Panc1 (cell line): ENCODE measurements around the gene SH3PXD2B. TPM values are rescaled to one million over a fixed set of nuclear protein-coding genes. Genes with fewer than 3 reads are reported as not detected.

Source experiments
- ATAC-seq: fragments of 200-7000 bp; cut with Tn5 transposase; 2 replicates; pipeline ENCODE4 v1.9.1; 2020; ENCODE audit warnings: mild to moderate bottlenecking, moderate library complexity
- BruUV-seq: library from RNA; stranded (reverse); fragments of 400-500 nt; replicated peaks from 2 replicates; lab custom pipeline; 2021; lab: Mats Ljungman, UMichigan
- CTCF ChIA-PET: fragments of 300-600 bp; sonication (Branson Sonifier 250); formaldehyde crosslinking; loops from one replicate; lab custom pipeline; 2022; ENCODE audit warnings: antibody characterized with exemption; lab: Charles Lee
- POLR2A ChIA-PET: fragments of 300-600 bp; sonication (Branson Sonifier 250); formaldehyde crosslinking; loops from one replicate; lab custom pipeline; 2022; ENCODE audit warnings: antibody characterized with exemption; lab: Charles Lee
- DNase-seq: peaks from one replicate; pipeline ENCODE4 v3.0.0-alpha.2; 2010; ENCODE audit warnings: low read depth, low spot score
- H3K27ac ChIP-seq: 2 replicates; pipeline ENCODE4 v1.5.1; 2011; ENCODE audit warnings: mild to moderate bottlenecking, low read length, inconsistent platforms
- H3K27me3 ChIP-seq: fragments of 200-500 bp; sonication (Bioruptor generic); 2 replicates; pipeline ENCODE4 v1.6.0; 2014; ENCODE audit warnings: low read length, inconsistent platforms; ENCODE audit not compliant: control insufficient read depth, insufficient read depth
- H3K36me3 ChIP-seq: fragments of 200-500 bp; sonication (Bioruptor generic); 2 replicates; pipeline ENCODE4 v1.5.1; 2014; ENCODE audit warnings: inconsistent platforms, mild to moderate bottlenecking, low read length, moderate library complexity; ENCODE audit not compliant: control insufficient read depth, insufficient read depth
- H3K4me1 ChIP-seq: 2 replicates; pipeline ENCODE4 v1.5.1; 2011; ENCODE audit warnings: inconsistent platforms, mild to moderate bottlenecking, low read length, moderate library complexity; ENCODE audit not compliant: control insufficient read depth, insufficient read depth
- H3K4me3 ChIP-seq, 2 experiments: 2 replicates each; pipeline ENCODE4 v1.5.1; 2011 to 2012; ENCODE audit warnings: low read depth in 2 of 2, low read length in 2 of 2, mild to moderate bottlenecking in 2 of 2, inconsistent platforms in 1 of 2, moderate library complexity in 1 of 2
- H3K9me3 ChIP-seq: fragments of 200-500 bp; sonication (Bioruptor generic); 2 replicates; pipeline ENCODE4 v1.5.1; 2014; ENCODE audit warnings: low read depth, mild to moderate bottlenecking, inconsistent platforms, low read length, moderate library complexity; ENCODE audit not compliant: control insufficient read depth, insufficient read depth
- POLR2AphosphoS5 ChIP-seq: IDR thresholded peaks from 2 replicates; pipeline ENCODE4 v1.6.1; 2012; ENCODE audit warnings: mild to moderate bottlenecking, low read depth, low read length, moderate library complexity
- SIN3A ChIP-seq: IDR thresholded peaks from 2 replicates; pipeline ENCODE4 v1.6.1; 2012; ENCODE audit warnings: low read depth, mild to moderate bottlenecking, low read length, moderate library complexity, borderline replicate concordance; ENCODE audit not compliant: insufficient read depth
- TCF7L2 ChIP-seq: IDR thresholded peaks from 2 replicates; pipeline ENCODE4 v1.6.1; 2011; ENCODE audit warnings: mild to moderate bottlenecking, low read depth, low read length, inconsistent platforms
- in situ Hi-C: cut with HindIII; loops from 2 replicates; pipeline ENCODE4 v1.10.0; 2016; ENCODE audit warnings: low sequenced_read_pairs, low pct_unique_long_range_greater_than_20kb
- intact Hi-C: fragments of 100-400 bp; cut with micrococcal nuclease; formaldehyde crosslinking; loops from one replicate; pipeline ENCODE4 v1.10.0; 2022; ENCODE audit not compliant: unreplicated experiment
- total RNA-seq: library from RNA; stranded (reverse); gene quantifications from one replicate; pipeline ENCODE4 v1.2.1, GENCODE V29; 2021; ENCODE audit not compliant: unreplicated experiment
- TF ChIP-seq, protein P1 (sequence below), 2 experiments: IDR thresholded peaks; 2 replicates each; pipeline ENCODE4 v1.6.1; 2011 to 2012; ENCODE audit warnings: low read depth in 2 of 2, control low read depth in 1 of 2, low read length in 1 of 2, mild to moderate bottlenecking in 1 of 2, moderate library complexity in 1 of 2; ENCODE audit not compliant: insufficient read depth in 1 of 2
- TF ChIP-seq, protein P2 (sequence below): fragments of 450-650 bp; IDR thresholded peaks from 2 replicates; pipeline ENCODE4 v1.5.1; 2017; ENCODE audit warnings: mild to moderate bottlenecking

Gene SH3PXD2B
- total RNA-seq, 1 experiment from 2014 or later = 39.7 TPM

DNA sequence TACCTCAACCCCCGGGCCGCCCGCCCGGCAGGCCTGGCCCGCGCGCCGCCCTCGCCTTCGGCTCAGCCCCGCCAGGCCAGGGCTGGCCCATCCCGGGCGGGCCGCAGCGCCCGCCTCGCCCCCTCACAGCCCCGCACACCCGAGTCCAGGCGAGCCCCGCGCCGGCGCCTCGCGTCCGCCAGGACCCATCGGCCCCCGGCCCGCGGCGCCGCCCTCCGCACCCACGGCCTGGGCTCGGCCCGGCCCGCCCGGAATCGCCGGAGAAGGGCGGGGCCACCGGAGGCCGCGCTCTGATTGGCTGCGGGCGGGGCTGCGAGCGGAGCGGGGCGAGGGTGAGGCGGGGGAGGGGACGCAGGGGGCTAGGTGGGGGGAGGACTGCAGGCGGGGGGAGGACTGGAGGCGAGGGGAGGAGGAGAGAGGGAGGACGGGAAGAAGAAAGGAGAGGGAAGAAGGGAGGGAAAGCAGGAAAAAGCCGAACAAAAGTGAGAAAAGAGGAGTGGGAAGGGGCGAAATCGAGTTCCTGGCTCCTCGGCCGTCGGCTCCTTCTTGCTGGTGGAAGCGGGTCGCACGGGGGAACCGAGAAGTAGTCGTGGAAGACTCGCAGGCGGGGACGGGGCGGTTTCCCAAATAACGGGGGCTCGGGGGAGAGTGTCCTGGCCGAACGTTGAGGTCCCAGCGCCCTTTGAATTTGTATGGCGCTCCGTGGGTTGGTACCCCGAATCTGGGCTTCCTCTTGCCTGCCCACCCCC lies 170.3 kb downstream of the SH3PXD2B start:
- CTCF ChIA-PET = interaction anchor here (0.7 to 1.1 kb wide), 2 partner anchors 96 to 272 kb away, joined by 3 to 4 read pairs; partner anchors contain the start of gene STK10
- H3K27ac ChIP-seq = peak overlapping the region; percentile 92
- H3K9me3 ChIP-seq = no peaks in the 10 kb centered on the region
- in situ Hi-C loops = no loop called here
- ATAC-seq (peak; percentile 91), DNase-seq (no peak)
- POLR2A ChIA-PET = interaction anchor here (0.9 kb wide), 1 partner anchor 31 kb away, joined by 3 read pairs; no protein-coding TSS in a partner anchor
- H3K27me3 ChIP-seq = no peaks in the 10 kb centered on the region
- intact Hi-C loops = loop anchor here (2.0 to 10.0 kb wide), 2 partner anchors 89 to 177 kb away; partner anchors contain the start of gene EFCAB9
- peaks cover 29% of the 10 kb centered on the region for H3K4me1 ChIP-seq
- peak overlapping the region; percentile 67 to 85 for H3K4me3 ChIP-seq
- no TSS peak for BruUV-seq
- TF ChIP-seq SIN3A (no peak), POLR2AphosphoS5 (no peak), TCF7L2 (no peak)
- TF ChIP-seq, protein P1, sequence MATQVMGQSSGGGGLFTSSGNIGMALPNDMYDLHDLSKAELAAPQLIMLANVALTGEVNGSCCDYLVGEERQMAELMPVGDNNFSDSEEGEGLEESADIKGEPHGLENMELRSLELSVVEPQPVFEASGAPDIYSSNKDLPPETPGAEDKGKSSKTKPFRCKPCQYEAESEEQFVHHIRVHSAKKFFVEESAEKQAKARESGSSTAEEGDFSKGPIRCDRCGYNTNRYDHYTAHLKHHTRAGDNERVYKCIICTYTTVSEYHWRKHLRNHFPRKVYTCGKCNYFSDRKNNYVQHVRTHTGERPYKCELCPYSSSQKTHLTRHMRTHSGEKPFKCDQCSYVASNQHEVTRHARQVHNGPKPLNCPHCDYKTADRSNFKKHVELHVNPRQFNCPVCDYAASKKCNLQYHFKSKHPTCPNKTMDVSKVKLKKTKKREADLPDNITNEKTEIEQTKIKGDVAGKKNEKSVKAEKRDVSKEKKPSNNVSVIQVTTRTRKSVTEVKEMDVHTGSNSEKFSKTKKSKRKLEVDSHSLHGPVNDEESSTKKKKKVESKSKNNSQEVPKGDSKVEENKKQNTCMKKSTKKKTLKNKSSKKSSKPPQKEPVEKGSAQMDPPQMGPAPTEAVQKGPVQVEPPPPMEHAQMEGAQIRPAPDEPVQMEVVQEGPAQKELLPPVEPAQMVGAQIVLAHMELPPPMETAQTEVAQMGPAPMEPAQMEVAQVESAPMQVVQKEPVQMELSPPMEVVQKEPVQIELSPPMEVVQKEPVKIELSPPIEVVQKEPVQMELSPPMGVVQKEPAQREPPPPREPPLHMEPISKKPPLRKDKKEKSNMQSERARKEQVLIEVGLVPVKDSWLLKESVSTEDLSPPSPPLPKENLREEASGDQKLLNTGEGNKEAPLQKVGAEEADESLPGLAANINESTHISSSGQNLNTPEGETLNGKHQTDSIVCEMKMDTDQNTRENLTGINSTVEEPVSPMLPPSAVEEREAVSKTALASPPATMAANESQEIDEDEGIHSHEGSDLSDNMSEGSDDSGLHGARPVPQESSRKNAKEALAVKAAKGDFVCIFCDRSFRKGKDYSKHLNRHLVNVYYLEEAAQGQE (IDR thresholded peaks at IDR 0.05; ENCODE audit: insufficient read depth in 1 of 2, low read depth in 2 of 2, low read length in 1 of 2) = no peak
- TF ChIP-seq, protein P2, sequence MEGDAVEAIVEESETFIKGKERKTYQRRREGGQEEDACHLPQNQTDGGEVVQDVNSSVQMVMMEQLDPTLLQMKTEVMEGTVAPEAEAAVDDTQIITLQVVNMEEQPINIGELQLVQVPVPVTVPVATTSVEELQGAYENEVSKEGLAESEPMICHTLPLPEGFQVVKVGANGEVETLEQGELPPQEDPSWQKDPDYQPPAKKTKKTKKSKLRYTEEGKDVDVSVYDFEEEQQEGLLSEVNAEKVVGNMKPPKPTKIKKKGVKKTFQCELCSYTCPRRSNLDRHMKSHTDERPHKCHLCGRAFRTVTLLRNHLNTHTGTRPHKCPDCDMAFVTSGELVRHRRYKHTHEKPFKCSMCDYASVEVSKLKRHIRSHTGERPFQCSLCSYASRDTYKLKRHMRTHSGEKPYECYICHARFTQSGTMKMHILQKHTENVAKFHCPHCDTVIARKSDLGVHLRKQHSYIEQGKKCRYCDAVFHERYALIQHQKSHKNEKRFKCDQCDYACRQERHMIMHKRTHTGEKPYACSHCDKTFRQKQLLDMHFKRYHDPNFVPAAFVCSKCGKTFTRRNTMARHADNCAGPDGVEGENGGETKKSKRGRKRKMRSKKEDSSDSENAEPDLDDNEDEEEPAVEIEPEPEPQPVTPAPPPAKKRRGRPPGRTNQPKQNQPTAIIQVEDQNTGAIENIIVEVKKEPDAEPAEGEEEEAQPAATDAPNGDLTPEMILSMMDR = no peak
- H3K36me3 ChIP-seq = no peaks in the 10 kb centered on the region; the same call in 1 of the 2 replicates

DNA sequence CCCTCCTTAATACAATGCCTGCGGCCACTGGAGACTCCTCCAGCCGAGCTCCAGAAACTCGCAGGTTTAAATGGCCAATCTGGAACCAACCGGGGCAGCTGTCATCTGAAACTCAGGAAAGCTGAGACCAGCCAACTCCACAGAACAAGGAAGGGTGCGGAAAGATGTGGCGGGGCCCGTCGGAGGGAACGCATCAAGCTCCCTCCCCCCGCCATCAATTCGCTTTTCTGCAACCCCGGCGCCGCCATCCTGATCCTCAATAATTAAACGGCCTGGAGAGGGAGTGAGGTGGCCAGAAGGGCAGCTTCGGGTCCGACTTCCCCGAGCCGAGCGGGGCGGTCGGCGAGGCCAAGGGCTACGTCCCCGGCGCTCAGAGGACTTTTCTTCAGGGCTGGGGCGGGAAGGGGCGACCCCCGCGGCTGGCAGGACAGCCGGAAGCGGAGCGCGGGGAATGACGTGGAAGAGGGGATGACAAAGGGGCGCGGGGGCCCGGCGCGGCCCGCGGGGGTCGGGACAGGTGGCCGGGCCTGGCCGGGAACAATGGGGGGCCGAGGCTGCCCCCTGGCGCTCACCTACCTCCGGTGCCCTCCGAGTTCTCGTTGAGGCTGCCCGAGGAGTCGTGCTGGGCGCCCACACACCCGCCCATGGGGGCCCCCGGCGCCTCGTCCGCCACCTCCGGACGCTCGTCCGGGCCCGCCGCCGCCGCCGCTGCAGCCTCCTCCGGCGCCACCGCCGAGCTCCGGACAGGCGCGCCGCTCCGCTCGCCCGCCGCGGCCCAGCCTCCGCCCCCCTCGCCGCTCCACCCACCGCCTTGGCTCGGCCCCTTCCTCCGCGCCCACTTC lies 171.1 kb downstream of the SH3PXD2B start, which contains the start of gene UBTD2:
Gene UBTD2, minus strand, starts transcription at position 745 of the 842 bp plus-strand sequence. Its CDS starts 99 bp downstream, at position 646.
- intact Hi-C loops (loop anchor here (2.0 to 10.0 kb wide), 2 partner anchors 88 to 176 kb away; partner anchors contain the start of gene EFCAB9), in situ Hi-C loops (no loop called here)
- Histone ChIP-seq H3K36me3 (no peaks in the 10 kb centered on the region; the same call in 1 of the 2 replicates), H3K9me3 (no peaks in the 10 kb centered on the region), H3K27me3 (no peaks in the 10 kb centered on the region), H3K4me1 (peaks cover 29% of the 10 kb centered on the region), H3K27ac (peak within 1 kb of the TSS; percentile 92), H3K4me3 (peak within 1 kb of the TSS; percentile 70 to 85)
- ChIA-PET CTCF (interaction anchor here (0.6 to 1.1 kb wide), 3 partner anchors 75 to 440 kb away, joined by 4 read pairs; partner anchors contain the start of gene STK10), POLR2A (interaction anchor here (0.6 to 0.9 kb wide), 3 partner anchors 15 to 30 kb away, joined by 3 to 4 read pairs (median 3); no protein-coding TSS in a partner anchor)
- DNase-seq (no peak), ATAC-seq (peak; percentile 94)
- BruUV-seq = no TSS peak
- TF ChIP-seq TCF7L2 (no peak), SIN3A (0 out of 2 replicates have a peak, but pooled peaks have one; percentile 76)
- TF ChIP-seq, protein P1 (IDR thresholded peaks at IDR 0.05; ENCODE audit: insufficient read depth in 1 of 2, low read depth in 2 of 2, low read length in 1 of 2) = no peak
- TF ChIP-seq, protein P2 = peak; percentile 88
